Measurements from ENCODE around the gene TRABD2A.
A peak's percentile ranks its signal among the peaks of the same experiment; 100 is the strongest.
"Not testable (repeated sequence)": the region's sequence is repeated elsewhere in the genome, so short reads cannot be mapped to it uniquely, and the experiment has no call there.

The TRABD2A gene, protein sequence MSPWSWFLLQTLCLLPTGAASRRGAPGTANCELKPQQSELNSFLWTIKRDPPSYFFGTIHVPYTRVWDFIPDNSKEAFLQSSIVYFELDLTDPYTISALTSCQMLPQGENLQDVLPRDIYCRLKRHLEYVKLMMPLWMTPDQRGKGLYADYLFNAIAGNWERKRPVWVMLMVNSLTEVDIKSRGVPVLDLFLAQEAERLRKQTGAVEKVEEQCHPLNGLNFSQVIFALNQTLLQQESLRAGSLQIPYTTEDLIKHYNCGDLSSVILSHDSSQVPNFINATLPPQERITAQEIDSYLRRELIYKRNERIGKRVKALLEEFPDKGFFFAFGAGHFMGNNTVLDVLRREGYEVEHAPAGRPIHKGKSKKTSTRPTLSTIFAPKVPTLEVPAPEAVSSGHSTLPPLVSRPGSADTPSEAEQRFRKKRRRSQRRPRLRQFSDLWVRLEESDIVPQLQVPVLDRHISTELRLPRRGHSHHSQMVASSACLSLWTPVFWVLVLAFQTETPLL

DNA sequence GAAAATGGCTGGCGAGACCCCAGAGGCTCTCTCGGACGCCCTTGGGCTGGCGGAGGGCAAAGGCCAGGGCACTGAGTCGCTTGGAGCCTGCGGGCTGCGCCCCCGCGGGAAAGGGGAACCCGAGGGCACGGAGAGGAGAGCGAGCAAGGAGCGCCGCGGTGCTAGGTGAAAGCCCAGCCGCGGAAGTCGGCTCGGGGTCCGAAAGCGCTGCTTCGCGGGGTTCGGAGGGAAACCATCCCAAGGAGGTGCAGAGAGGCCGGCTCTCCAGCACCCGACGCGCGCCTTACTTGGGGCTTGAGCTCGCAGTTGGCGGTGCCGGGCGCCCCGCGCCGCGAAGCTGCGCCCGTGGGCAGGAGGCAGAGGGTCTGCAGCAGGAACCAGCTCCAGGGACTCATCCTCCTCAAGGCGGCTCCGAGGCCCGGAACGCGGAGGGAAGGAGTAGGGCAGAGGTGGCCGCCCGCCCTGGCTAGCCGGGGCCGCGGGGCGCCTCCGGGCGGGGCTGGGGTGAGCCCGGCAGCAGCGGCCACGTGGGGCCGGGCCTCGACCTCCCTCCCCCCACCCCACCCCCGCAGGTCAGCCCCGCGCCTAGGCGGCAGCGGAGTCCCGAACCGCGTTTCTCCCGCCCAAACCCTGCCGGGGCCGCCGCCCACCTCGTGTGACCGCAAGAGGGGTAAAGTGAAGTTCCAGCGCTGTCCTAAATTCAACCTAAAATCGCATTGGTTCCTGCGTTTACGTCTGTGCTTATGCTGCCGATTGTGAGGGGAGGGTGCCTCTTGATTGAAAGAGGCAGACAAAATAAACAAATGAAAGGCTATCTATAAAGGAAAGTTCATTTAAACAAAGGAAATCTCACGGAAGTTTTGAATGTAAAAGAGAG is at the start of gene TRABD2A:
TRABD2A (minus strand) TSS at position 440 of the 877 bp plus-strand sequence; CDS start at position 395, 45 bp downstream.
- DNase-seq: peak; percentile 34

- DNase-seq: no peak
These were observed 46.4 kb upstream of the TRABD2A start for GRCh38 chr2:84927275-84927627.

DNA sequence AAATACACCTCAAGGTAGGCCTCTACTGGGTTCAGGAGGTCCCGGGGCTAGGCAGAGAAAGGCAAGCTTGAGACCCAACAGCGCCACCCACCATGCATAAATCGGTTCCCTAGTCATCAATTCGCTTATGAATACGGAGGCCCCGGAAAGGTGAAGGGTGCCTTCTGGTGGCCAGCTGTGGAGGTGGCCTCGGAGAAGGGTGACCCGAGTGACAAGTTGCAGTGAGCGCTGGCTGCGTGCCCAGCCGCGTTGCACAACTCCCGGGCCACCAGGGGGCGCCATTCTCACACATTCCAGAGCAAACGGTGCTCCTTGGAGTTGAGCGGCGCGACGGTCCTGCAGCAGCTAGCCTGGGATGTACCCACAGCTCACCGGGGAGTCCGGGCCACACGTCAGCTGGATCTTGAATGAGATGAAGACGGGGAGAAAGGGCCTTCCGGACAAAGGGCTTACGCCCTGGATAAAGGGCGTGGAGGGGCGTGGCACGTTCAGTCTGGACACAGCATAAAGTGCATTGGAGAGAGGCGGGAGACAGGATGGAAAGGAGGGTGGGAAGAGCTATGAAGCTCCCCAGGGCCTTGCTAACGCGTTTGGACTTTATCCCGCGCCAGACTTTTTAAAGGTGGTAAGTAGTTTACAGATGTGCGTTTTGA is 45.0 kb upstream of the TRABD2A start:
- peak; percentile 82 for DNase-seq

DNA sequence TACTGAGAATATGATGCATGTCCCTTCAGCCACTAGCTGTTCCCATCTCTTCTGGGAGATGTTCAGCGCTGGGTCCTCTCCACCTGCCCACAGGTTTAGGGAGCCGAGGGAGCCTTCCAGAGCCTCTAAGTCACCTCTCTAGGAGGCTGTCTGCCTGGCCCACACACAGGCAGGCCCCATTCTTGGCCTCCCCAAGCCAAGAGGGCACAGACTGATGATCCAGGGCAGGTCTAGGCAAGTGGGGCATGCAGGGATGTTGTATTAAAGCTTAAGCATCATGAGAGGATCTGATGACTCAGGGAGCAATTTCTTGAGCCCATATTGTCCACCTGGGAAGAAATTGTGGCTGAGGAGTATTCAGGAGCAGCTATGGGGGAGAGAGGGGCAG is 44.4 kb upstream of the TRABD2A start:
- DNase-seq: no peak

- no peak for DNase-seq
These were observed 43.6 kb upstream of the TRABD2A start for GRCh38 chr2:84924173-84925106.

- no peak for DNase-seq
These were observed 42.1 kb upstream of the TRABD2A start for GRCh38 chr2:84923009-84923408.

GRCh38 chr2:84919885-84920580 is 39.1 kb upstream of the TRABD2A start:
- no peak for DNase-seq

DNA sequence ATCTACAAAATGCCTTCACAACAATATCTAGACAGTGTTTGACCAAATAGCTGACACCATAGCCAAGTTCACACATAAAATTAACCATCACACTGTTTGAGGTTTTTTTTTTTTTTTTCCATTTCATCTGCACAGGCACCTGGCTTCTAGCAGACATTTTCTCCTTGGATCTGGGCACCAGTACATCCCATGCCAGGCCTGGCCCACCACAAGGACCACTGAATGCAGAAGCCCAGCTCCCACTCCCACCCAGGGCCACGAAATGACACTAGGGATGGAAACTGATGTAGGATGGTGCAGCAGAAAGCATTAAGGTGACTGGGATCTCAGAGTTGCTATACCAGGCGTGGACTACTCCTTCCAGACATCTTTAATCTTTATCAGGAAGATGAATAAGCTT is 37.5 kb upstream of the TRABD2A start:
- DNase-seq: no peak

DNA sequence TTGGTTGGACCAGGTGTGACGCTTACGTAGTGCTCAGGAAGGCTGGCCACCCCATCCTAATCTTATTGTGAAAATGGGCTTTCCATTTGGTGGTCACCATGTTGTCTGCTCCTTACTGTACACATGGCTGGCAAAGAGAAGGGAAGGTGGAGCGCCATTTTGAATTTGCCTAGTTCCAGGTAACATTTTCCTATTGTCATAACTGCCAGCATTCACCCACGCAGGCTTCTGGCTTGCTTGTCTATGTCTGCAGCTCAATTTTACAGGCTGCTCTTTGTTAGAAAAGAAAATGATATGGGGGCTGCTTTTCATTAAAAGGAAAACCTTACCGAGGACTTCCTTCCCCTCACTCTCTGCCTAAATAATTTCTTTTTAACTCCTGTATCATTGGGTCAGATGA is 36.9 kb upstream of the TRABD2A start:
- DNase-seq: not testable (repeated sequence)

GRCh38 chr2:84915675-84916074 is 34.8 kb upstream of the TRABD2A start:
- DNase-seq: not testable (repeated sequence)

- no peak for DNase-seq
These were observed 33.5 kb upstream of the TRABD2A start for GRCh38 chr2:84914334-84914733.

DNA sequence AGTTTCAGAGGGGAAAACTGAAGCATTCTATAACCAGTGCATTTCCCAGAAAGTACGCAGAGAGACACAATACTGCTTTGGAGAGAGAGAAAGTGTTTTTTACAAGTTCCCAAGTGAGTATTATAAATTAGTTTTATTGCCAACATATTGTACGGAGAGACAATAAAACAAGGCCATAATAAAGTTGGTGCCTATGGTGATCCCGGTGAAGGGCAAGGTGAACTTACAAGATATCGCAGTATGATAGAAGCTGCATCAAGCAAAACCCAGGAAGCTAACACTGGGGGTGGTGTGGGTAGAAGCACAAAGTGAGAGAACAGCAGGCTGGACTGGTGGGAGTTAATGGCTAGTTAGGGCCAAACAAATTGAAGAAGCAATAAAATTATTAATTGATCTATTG is 32.1 kb upstream of the TRABD2A start:
- DNase-seq: no peak

GRCh38 chr2:84911135-84911678 is 30.3 kb upstream of the TRABD2A start:
- DNase-seq: no peak

- no peak for DNase-seq
These were observed 28.2 kb upstream of the TRABD2A start for GRCh38 chr2:84908948-84909713.

GRCh38 chr2:84906900-84907714 is 26.2 kb upstream of the TRABD2A start:
- DNase-seq: no peak

GRCh38 chr2:84906108-84906899 is 25.4 kb upstream of the TRABD2A start:
- DNase-seq: no peak

- DNase-seq: peak; percentile 35
These were observed 24.6 kb upstream of the TRABD2A start, which contains the start of gene TMSB10 for GRCh38 chr2:84905181-84906107. TSS of gene TMSB10 (plus strand) at chr2:84905656.

Measured in DMS 273 treated with DMSO at 0.1 percent for 48 hours (cell line).